NCI-H2107 treated with DMSO at 0.1 percent for 48 hours (cell line): ENCODE results near the gene SRGAP2.
"Not testable (repeated sequence)": the region's sequence is repeated elsewhere in the genome, so short reads cannot be mapped to it uniquely, and the experiment has no call there.

Experiments
- DNase-seq: peaks from one replicate; lab custom pipeline; 2025; ENCODE audit not compliant: unreplicated experiment; lab: John Stamatoyannopoulos, UW

The SRGAP2 gene

DNA sequence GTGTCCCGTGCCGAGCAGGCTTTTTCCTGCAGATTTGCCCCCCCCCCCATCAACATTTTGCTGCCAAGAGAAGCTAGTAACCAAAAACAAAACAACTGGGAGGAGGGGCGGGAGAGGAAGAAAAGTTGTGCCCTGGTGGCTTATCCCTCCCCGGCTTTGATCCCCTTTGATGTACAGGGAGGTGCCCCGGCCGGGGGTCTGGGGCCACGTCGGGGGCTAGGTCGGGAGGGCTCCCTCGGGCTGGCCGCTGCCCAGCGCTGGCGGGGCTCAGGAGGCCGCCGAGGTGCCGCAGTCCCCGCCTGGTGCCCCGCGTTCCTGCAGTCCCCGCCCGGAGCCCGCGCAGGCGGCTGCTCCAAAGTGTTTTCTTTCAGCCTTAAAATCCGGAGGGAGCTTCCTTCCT is 1.5 kb downstream of the SRGAP2 start:
- DNase-seq, result not testable (repeated sequence)

DNA sequence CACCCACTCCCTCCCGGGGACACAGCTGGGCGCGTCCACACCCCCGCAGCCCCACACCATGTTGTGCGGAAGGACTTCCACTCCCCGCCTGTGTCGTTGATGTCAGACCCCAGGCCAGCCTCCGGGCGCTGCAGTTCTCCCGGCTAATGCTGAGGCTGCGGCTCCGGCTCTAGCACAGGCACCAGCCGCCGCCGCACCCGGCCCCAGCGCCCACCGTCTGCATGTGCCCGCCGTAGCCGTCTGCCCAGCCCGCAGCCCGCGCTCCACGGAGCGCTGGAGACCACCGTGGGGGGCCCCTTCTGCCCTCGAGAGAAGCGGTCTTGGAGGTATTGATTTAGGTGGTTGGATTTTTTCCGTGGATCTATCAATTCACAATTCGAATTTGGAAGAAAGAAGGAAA is 2.2 kb downstream of the SRGAP2 start:
- DNase-seq, result not testable (repeated sequence)

DNA sequence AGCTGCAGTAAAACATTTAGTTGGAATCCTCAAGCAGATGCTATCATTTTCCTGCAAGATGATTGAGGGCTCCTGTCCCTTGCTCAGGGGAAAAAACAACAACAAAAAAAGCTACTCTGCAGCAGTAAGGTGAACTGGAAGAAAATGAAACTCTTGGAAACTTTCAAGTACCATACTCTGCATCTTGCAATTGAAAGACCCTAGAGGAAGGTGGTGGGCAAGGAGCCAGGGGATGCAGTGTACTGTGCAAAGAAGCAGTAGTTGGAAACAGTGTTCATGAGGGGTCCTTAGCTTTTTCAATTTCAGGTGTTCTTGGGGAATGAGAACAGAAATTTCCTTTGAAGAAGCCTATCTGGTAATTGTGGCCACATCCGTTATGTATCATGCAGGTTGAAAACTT is 7.5 kb downstream of the SRGAP2 start:
- not testable (repeated sequence) for DNase-seq

DNA sequence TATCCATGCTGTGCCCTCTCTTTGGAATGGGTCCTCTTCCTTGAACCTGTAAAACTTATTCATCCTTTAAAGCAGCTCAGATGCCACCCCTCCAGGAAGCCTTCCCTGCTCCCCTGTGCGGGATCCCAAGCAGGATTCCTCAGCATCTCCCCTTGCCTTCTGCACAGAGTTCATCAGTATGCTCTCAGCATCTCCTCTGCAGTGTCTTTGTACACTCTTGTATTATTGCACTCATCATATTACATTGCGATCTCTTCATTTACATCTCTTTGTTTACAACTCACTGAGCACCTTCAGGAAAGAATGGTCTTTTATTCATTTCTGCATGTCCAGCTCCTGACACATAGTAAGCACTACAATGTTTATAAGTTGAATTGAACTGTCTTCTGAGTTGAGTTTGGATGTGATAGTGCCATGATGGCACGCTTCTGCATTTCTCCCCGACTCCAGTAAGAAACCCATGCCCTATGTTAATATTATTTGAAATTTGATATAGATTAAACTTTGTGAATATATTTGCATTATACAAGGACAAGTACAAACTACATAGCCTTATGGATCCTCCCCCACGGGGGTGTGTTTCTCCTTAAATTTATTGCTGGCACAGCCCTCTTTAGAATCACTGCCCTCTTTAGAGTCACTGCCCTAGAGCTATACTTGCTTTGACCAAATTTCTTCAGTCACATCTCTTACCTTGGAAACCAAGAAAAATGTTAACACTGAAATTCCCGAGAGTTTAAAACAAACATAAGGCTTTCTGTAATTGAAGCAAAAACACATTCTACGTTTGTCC is 12.5 kb downstream of the SRGAP2 start:
- not testable (repeated sequence) for DNase-seq

DNA sequence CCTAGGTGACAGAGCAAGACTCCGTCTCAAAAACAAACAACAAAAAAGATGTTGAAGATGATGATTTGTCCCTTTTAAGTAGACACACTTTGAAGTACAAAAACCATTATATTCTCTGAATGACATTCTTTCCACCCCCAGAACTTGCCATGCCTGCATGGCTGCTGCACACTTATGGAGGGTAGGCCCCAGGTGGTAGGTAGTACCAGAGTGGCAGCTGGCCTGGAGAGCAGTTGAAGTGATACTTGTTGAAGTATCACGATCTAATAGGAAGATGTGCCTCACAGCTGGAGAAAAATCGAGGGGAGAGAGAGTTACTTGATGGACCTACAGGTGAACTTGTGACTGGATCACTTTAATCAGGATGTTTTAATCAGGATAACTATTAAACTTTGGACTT is 14.9 kb downstream of the SRGAP2 start:
- not testable (repeated sequence) for DNase-seq

DNA sequence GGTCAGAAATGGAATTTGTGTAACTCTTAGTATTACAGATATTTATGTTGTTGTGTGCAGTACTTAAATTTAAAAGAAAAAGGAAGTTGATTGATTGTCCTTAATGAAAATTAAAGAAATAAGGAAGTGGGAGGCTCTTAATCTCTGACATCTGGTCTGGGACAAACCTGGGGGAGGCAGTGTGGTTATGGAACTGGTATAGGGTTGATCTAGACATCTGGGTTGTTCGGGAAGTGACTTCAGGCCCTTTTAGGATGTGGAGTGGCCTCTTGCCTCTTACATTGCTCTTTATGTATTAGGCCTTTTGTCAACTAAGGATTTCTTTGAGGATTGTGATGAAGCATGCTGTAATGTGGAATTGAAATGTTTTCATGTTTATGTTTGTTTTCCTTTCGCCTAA is 15.4 kb downstream of the SRGAP2 start:
- not testable (repeated sequence) for DNase-seq

DNA sequence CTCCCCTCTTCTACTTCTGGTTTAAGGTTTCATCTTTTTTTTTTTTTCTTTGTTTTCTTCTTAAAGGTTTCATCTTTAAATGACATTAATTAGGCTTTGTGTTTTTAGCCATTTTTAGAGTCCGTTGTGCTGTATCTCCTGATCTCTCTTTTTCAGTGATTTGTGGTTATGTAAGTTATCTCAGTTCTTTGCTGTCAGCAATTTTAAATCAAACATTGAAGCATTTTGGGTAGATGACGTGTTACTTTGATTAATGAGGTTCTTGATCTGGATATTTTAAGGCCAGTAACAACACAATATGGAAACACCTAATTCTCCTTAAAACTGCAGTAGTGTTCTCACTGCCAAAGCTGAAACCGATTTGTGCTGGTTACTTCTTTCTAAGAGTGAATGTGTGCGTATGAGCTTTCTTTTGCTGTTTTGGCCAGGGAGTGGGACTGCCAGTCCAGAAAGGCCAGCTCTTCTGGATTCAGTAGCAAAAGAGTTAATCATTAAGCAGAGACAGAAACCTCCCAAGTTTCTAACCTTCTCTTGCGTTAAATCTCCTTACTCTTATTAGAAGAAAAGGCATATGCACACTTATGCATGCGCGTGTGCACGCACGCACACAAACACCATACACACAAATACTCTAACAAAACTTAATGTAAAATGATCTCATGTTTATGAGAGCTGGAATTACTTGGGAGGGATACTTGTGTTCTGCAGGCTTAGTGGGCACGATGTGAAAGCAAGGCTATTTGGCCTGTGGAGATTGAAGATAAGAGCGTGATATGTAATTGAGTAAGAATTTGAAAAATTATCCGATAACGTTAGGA is 16.4 kb downstream of the SRGAP2 start:
- not testable (repeated sequence) for DNase-seq

DNA sequence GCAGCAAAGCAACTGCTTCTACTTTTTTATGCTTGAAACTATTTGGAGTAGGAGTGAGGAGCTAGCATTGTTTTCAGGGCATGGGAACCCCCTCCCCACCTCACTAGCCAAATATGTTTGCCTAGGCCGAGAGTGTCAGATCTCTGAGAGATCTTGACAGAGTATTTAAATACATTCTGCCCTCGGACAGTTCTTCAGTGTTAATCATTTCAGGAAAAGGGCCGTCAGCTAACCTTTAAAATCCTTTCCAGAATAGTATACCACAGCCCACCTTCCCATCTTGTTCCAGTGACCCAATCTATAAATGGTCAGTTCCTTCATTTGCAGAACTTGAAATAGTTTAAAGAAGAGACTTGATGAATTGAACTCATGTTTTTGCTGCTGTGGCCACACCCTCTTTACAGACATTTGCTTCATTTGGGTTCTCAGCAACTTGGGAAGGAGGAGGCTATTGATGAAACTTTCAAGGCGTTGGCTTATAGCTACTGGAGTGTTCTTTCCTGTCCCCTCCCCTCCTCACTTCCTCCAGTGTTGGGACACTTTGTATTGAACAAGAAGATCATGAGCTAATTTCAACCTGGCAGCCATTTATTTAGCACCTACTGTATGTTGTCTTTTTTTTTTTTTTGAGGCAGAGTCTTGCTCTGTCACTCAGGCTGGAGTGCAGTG is 17.1 kb downstream of the SRGAP2 start:
- DNase-seq, result not testable (repeated sequence)

DNA sequence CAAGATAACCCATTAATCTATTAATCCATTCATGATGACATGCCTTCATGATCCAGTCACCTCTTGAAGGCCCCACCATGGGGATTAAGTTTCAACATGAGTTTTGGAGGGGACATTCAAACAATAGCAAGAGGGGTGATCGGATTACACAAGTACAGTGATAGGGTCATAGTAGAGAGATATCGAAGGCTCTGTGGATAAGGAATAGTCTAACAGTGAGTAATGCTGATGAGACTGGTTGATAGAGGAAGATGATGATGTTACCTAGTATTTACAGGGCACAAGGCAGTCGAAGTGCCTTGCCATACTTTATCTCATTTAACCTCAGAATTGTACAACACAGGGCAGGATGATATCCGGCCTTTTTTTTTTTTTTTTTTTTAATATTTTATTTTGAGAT is 18.2 kb downstream of the SRGAP2 start:
- not testable (repeated sequence) for DNase-seq

DNA sequence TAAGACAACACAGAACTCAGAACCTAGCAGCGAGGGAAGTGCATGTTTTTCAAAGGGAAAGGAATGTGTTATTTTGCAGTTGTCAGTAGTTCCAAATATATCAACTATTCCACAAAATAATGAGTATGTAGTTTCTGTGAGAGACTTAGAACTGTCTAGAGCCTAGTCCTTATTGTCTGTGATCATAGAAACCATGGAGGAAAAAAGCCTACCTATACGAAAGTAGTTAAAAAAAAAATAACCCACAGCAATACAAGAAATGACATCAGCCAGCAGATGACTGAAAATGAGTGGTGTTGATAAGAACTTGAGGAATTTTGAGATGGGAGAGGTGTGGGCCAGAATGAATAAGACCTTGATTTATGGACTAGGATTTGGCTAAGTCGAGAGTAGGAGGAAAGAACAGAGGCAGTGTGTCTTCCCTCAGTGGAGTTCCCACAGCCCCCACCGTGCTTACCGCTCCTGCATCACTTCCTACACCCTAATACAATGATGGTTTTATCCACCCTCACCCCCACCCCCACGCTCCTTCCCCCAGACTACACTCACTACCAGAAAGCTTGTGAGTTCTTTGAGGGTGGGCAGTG is 20.9 kb downstream of the SRGAP2 start:
- not testable (repeated sequence) for DNase-seq

DNA sequence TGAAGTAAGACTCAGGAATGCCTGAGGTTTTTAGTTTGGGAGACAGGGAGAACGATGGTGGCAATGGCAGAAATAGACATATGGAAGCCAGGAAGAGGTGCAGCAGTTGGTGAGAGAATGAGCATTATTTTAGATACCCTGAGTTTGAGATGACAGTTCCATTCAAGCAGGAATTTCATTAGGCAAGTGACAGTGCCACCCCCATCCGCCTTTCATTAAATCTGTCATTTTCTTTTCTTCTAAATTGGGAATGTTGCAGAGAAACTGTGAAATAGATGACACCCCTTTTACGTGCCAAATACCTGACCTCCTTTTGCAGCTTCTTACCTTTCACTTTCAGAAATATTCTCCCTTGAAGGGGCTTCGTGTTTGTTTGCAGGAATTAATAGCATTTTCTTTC is 22.0 kb downstream of the SRGAP2 start:
- DNase-seq, result not testable (repeated sequence)

DNA sequence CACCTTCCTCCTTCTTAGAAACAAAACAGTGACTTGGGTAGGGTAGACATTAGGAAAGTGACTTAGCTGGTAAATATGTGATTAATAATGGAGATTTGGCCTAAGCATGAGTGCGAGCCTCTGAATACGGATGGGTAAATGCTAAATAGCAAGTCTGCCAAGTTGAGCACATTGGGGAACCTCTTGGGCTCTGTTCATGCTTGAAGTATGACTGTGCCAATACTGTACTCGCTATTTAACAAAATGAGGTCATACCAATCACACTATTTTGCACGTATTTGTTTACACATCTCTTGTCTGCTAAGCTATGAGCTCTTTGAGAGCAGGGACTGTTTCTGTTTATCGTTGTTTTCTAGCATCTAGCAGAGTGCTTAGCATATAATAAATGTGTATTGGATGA is 23.5 kb downstream of the SRGAP2 start:
- not testable (repeated sequence) for DNase-seq

DNA sequence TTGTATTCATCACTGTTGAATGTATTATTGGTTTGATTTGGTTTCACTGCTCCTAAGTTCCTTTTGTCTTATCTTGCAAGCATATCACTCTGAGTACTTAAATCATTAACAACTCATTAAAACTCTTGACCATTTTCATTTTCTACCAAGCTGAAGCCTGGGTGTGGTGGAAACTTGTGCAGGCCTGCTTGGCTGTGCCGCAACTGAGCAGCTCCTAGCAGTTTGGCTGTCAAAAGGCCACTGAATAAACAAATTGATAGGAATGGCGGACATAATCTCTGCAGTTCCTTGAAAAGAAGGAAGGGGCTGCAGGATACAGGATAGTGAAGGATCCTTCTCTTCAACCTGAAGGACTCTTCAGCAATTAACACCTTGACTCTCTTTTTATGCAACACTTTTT is 25.9 kb downstream of the SRGAP2 start:
- not testable (repeated sequence) for DNase-seq

DNA sequence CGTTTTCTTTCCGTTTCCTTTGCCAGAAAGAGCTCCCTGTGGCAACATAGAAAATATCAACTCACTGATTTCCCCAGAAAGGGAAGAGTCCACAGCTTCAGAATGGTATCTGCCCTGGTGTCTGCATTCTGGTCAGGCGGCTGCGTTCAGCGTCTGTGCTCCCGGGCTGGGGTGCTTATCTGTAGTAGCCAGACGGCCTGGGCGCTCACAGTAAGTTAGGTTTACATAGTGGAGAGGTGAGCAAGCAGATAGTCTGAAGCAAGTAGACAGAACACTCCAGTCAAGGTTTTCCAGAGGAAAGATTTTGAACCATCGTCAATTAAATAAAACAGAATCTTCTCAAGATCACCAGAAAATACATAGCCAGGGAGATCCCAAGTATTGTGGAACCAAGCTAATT is 28.6 kb downstream of the SRGAP2 start:
- DNase-seq, result not testable (repeated sequence)

DNA sequence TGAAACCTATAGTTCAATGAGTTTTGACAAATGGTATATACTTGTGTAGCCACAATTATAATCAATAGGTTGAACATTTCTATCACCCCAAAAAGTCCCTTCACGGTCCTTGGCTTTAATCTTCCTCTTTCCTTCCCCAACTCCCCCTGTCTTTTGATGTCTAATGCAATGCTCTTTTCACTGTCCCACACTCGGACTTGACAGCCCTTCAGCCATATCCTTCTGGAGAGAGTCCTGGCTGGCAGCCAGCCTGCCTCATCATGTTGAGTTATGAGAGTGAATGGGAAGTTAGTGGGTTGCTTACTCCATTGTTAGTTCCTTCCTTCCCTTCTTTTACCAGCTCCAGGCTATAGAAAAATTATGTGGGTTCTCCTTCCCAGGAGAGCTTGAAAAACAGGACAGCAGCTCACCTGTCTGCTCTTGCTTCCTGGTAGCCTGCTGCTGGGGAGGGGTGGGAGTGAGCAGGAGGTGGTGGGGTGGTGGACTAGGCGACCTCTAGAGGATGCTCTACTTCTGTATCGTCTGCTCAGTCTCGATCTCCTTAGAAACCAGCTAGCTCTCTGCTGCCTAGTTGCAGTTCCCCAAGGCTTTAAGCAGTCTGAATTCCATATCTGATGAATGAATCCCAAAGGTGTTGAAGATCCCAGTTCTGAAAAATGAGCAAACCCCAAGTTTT is 29.8 kb downstream of the SRGAP2 start:
- DNase-seq, result not testable (repeated sequence)

DNA sequence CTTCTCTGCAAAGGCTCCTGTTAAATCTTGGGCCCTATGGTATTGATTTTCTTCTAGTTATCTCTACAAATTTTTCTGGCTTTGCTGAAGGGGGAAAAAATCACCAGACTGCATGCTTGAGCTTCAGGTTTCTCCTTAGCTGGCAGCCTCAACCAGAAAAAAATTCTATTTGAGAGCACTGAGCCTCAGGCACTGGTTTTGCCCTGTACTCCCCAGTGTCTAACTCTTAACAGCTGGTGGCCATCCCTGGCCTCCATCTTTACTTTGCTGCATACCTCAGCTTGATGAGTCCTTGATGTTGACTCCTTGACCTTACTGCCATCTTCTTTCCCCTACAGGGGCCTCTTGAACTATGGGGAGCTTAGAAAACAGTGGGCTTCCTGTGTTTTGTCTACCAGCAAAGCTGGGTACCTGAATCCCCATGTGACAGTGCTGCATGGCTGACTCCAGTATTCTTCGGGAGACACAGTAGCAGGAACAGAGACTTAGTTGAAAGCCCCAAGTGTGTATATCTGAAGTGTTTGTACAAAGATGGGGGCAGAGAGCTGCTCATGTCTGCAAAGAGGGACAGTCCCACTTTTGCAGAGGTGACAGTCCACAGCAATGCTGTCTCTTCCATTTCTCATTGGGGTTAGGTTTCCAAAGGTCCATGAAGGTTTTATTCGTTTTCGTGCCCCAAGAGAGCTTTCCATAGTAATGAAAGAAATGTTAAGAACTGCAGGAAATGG is 31.0 kb downstream of the SRGAP2 start:
- not testable (repeated sequence) for DNase-seq

DNA sequence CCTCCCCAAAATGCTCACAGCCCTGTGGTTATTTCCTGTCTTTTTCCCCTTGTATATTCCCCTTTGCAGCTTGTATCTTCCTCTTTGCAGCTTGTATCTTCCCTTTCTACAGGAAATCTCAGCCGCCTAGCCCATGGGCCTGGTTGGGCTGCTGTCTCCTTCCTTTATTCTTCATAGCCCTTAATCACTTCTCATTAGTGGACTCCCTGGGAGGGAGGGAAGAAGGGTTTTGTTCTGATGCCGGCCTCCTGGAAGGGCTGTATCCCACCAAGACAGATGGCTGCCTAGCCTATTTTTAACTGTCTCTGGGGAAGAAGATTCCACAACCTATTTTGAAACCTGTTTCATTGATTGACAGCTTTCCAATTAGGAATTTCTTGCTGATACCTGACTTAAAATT is 31.8 kb downstream of the SRGAP2 start:
- not testable (repeated sequence) for DNase-seq

DNA sequence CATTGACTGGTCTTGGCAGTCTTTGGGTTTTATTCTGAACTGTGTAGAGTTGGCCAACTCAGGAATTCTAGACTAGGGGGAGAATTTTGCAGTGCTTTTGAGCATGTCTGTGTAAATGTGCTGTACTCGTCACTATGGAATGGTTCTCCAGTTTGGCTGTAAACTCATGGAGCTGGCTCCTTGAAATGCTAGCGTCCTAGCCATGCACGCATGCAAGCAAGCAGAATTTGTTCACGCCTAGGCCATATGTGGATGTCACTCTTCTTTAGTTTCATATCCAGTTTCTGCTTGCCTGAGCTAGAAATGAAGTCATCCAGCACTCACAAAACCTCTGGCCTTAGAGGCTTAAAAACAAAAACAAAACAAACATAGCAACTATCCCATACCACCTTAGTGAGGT is 36.9 kb downstream of the SRGAP2 start:
- DNase-seq, result not testable (repeated sequence)

DNA sequence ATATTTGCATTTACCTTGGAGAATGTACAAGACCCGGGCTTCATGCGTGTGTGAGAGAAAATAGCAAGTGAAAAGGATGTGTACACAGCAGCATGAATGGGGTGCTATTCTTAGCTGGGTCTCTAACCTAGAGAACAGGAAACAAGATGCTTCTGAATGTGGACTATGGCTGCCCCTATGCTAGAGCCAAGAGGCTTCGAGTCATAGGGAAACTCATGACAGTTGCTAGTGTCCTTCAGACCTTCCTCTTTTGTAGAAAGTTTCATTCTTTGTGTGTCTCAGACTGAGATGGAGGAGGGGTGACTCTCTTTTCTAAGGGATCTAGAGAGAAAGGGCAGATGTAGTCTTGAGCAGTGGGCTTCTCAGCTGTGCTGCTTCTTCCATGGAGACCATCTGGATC is 40.0 kb downstream of the SRGAP2 start:
- not testable (repeated sequence) for DNase-seq

DNA sequence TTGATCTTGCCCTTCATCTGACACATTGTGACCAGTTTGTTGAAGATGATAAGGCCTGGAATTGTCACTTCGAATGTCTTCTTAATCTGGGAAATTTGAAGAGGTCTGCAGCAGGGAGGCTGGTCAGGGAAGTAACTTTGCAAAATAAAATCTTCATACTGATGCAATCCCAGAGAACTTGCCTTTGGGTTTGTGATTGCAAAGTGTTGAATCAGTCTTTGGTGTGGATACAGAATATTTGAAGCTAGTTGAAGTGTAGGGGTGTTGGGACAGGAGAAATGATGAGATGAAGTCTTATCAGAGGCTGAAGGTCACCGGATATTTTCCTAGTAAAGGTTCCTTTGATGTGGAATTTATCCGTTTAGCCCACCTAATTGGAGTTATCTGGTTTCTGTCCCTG is 42.1 kb downstream of the SRGAP2 start:
- not testable (repeated sequence) for DNase-seq
